HAP-1 (cell line): ENCODE data around the gene IFI30.

Experiments
- DNase-seq, 2 experiments: peaks; one replicate each; pipeline ENCODE4 v3.0.0-alpha.2; 2016 to 2020; ENCODE audit warnings: low spot score in 2 of 2
- H3K27me3 ChIP-seq: fragments of 250-450 bp; sonication (Bioruptor Pico); 2 replicates; pipeline ENCODE4 v1.5.1; 2020; ENCODE audit warnings: low read depth, mild to moderate bottlenecking, moderate library complexity
- H3K36me3 ChIP-seq: fragments of 250-450 bp; sonication (Bioruptor Pico); replicated peaks from 2 replicates; pipeline ENCODE4 v1.5.1; 2020; ENCODE audit warnings: mild to moderate bottlenecking
- H3K4me1 ChIP-seq: fragments of 250-450 bp; sonication (Bioruptor Pico); 2 replicates; pipeline ENCODE4 v1.5.1; 2020; ENCODE audit warnings: mild to moderate bottlenecking
- H3K4me3 ChIP-seq: fragments of 250-450 bp; sonication (Bioruptor Pico); 2 replicates; pipeline ENCODE4 v1.5.1; 2020; ENCODE audit warnings: mild to moderate bottlenecking, moderate library complexity
- H3K9me3 ChIP-seq: fragments of 250-450 bp; sonication (Bioruptor Pico); 2 replicates; pipeline ENCODE4 v1.5.1; 2020; ENCODE audit warnings: mild to moderate bottlenecking, moderate library complexity
- in situ Hi-C: fragments of 300-500 bp; cut with MboI; formaldehyde crosslinking; loops from 3 replicates; pipeline ENCODE4 v1.14.3; 2020; ENCODE audit warnings: low sequenced_read_pairs, inconsistent platforms, mixed read lengths

IFI30 gene

DNA sequence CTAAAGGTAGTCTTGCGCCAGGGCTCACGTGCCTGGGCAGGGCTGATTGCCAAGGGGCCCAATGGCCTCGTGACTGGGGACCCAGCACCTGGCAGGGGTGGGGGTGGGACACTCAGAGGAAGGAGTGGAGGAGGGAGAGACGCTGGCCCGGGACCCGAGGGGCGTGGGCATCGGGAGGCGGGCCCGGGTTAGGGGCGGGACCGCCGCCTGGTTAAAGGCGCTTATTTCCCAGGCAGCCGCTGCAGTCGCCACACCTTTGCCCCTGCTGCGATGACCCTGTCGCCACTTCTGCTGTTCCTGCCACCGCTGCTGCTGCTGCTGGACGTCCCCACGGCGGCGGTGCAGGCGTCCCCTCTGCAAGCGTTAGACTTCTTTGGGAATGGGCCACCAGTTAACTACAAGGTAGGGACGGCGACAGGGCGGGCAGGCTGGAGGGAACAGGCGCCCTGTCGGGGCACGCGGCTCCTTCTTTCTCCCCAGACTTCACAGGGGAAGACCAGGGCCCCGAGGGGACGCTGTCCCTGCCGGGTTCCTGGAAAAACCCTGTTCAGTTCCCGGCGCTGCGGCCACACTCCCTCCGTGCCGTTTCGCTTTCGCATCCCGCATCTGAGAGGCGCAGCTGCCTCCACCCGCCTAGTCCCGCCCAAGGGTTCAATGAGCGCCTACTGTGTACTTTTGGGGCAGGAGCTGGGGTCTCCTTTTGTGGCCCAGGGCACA lies at the start of gene IFI30:
Gene IFI30, plus strand, starts transcription at position 242 of the 717 bp plus-strand sequence. Its CDS starts 29 bp downstream, at position 271.
- Histone ChIP-seq H3K27me3 (no peaks in the 10 kb centered on the region), H3K36me3 (peaks cover 19% of the 10 kb centered on the region), H3K4me3 (peak within 1 kb of the TSS; percentile 57), H3K9me3 (no peaks in the 10 kb centered on the region), H3K4me1 (peaks cover 9% of the 10 kb centered on the region)
- in situ Hi-C loops = no loop called here
- peak; percentile 71 to 88 for DNase-seq

DNA sequence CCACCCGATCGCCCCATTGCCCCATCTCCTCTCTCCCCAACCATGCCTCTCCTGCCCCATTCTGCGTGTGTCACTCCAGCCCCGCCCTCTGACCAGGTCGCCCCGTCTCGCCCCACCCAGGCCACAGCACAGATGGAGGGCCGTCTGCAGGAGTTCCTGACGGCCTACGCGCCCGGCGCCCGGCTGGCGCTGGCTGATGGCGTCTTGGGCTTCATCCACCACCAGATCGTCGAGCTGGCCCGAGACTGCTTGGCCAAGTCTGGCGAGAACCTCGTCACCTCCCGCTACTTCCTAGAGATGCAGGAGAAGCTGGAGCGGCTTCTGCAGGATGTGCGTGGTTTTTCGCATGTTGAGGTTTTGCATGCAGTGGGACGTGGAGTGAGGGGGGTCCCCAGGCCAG lies 49.8 kb upstream of the IFI30 start:
- no peak for DNase-seq
- Histone ChIP-seq H3K4me1 (peaks cover 2% of the 10 kb centered on the region; the same call in 1 of the 2 replicates), H3K9me3 (no peaks in the 10 kb centered on the region), H3K36me3 (peaks cover 20% of the 10 kb centered on the region), H3K4me3 (no peak overlapping the region), H3K27me3 (no peaks in the 10 kb centered on the region)
- in situ Hi-C loops = no loop called here

DNA sequence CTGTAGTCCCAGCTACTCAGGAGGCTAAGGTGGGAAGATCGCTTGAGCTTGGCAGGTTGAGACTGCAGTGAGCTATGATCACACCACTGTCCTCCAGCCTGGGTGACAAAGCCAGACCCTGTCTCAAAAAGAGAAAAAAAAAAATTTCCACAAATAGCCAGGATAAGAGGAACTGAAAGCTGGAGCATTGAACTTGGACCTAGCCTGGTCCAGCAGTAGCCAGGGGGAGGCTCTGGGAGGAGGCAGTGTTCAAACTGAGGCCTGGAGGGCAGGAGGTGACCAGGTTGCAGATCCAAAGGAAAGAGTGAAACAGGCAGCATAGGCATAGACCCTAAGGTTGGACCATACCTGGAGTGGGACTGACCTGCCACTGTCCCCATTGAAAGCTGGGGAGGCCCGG lies 47.5 kb upstream of the IFI30 start:
- Histone ChIP-seq H3K4me1 (no peaks in the 10 kb centered on the region), H3K9me3 (no peaks in the 10 kb centered on the region), H3K4me3 (no peak overlapping the region), H3K36me3 (peaks cover 34% of the 10 kb centered on the region), H3K27me3 (no peaks in the 10 kb centered on the region)
- no peak for DNase-seq
- in situ Hi-C loops = no loop called here

DNA sequence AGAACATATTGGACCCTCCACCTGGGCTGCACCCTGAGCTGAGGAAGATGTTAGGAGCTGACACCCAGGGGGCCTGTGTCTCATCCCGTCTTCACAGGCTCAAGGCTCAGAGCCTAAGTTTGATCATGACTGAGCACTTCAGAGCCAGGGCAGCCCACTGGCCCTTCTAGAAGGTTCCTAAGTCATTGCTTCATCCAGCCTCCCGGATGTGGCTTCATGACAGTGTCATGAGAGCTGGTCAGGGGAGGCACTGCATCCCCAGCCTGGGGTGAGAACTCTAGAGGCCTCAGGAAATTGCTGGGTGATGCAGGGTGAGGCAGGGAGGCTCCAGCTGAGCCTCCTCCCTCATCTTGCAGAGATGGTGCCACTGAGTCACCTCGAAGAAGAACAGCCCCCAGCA lies 45.6 kb upstream of the IFI30 start:
- H3K36me3 ChIP-seq = peaks cover 40% of the 10 kb centered on the region
- in situ Hi-C loops = no loop called here
- H3K4me3 ChIP-seq = no peak overlapping the region
- no peak for DNase-seq
- H3K4me1 ChIP-seq = no peaks in the 10 kb centered on the region
- H3K9me3 ChIP-seq = no peaks in the 10 kb centered on the region
- H3K27me3 ChIP-seq = no peaks in the 10 kb centered on the region

DNA sequence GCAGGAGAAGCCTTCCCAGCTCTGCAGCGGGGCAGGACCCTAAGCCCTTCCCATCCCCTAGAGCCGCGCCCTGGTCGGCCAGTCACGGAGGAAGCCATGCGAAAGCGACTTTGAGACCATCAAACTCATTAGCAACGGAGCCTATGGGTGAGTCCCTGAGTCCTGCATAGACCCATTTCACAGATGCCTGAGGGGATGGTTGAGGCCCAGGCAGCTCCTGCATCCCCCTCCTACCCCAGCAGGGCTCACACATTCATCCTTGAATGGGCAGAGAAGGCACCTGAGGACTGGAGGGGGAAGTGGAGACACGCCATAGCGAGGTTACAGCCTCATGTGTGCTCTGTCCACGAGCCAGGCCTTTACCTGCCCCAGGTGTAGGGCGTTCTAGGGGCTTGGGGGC lies 44.8 kb upstream of the IFI30 start:
- no peaks in the 10 kb centered on the region for H3K27me3 ChIP-seq
- H3K36me3 ChIP-seq = peaks cover 41% of the 10 kb centered on the region
- in situ Hi-C loops = no loop called here

DNA sequence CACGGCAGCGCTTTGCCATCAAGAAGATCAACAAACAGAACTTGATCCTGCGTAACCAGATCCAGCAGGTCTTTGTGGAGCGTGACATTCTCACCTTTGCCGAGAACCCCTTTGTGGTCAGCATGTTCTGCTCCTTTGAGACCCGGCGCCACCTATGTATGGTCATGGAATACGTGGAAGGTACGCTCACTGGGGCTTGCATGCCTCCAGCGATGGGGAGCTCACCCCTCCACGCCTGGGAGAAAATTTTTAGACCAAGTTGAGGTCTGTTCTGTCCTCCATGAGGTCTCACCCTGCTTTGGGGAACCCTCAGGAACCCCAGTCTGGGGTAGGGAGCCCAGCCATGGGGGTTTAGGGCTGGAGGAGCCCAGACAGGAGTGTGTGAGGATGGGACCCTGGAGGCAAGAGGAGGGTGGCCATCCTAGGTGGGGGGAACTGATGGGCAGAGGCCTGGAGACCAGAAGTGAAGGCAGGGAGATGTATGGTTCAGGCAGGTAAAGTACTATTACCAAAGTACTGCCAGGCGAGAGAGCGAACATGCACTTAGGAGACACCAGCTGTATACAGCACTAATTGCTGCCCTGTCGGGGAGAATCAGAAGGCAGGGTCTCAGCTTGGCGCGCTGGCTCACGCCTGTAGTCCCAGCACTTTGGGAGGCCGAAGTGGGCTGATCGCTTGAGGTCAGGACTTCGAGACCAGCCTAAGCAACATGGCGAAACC lies 42.9 kb upstream of the IFI30 start:
- H3K9me3 ChIP-seq = no peaks in the 10 kb centered on the region
- H3K27me3 ChIP-seq = no peaks in the 10 kb centered on the region
- peaks cover 42% of the 10 kb centered on the region for H3K36me3 ChIP-seq
- no peaks in the 10 kb centered on the region for H3K4me1 ChIP-seq
- in situ Hi-C loops = no loop called here
- no peak for DNase-seq
- H3K4me3 ChIP-seq = no peak overlapping the region

More for the DNA sequence above, 44.8 kb upstream of the IFI30 start:
- DNase-seq = no peak
- no peak overlapping the region for H3K4me3 ChIP-seq
- no peaks in the 10 kb centered on the region for H3K4me1 ChIP-seq
- no peaks in the 10 kb centered on the region for H3K9me3 ChIP-seq

DNA sequence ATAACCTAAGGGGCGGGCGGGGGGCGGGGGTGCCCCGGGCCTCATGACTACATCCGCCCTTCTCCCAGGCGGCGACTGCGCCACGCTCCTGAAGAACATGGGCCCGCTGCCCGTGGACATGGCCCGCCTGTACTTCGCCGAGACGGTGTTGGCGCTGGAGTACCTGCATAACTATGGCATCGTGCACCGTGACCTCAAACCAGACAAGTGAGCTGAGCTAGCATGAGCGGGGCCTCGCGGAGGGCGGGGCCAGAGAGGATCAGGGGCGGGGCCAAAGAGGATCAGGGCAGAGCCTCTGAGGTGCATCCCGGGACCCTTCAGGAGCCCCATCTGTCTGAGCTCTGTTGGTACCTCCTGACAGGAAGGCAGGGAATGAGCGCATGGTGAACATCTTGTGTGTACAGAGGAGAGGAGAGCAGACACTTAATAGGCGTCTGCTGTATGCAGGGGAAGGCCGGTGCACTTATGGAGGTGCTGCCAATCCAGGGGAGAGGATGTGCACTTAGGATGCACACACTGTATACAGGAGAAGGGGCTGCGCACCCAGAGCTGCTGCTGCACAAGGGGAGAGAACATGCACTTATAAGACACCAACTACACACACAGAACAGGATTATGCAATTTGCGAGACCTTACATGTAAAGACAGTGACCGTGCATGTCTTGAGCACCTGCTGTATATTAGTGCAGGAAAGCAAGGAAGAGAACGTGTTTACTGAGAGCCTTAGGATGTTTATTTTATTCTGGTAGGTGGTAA lies 41.6 kb upstream of the IFI30 start:
- peaks cover 38% of the 10 kb centered on the region for H3K36me3 ChIP-seq
- peak in 1 of 2 experiments; percentile 67 for DNase-seq
- H3K4me1 ChIP-seq = no peaks in the 10 kb centered on the region
- no peaks in the 10 kb centered on the region for H3K9me3 ChIP-seq
- H3K27me3 ChIP-seq = no peaks in the 10 kb centered on the region
- in situ Hi-C loops = no loop called here
- H3K4me3 ChIP-seq = no peak overlapping the region

DNA sequence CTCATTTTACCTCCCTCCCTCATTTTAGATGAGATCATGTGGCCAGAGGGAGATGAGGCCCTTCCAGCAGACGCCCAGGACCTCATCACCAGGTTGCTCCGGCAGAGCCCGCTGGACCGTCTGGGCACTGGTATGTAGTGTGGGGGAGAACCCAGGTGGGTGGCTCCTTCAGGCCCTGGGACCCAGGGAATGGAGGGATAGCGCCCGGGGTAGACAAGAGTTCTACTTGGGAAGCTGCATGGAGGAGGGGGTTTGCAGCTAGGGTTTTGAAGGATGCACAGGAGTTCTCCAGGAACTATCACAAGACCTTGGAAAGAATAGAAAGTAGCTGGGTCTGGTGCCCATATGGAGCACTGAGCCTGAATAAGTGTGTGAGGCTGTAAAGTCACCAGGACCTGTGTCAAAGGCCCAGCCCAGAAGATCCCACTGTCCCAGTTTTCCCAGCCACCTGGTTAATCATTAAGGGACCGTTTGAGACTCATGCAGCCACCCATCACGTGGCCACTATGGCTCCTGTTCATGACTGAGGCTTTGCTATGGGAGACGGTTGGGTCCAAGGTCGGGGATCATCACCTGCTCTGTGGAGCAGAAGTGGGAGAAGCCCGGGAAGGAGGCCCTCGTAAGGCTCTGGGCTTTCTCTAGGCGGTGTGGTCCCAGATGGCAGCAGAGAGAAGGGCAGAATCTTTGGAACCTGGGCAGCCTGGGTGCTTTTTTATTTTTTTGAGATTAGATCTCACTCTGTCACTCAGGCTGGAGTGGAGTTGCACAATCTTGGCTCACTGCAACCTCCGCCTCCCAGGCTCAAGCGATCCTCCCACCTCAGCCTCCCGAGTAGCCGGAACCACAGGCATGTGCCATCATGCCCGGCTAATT lies 37.7 kb upstream of the IFI30 start:
- Histone ChIP-seq H3K4me1 (no peaks in the 10 kb centered on the region), H3K27me3 (no peaks in the 10 kb centered on the region), H3K9me3 (no peaks in the 10 kb centered on the region), H3K4me3 (no peak overlapping the region), H3K36me3 (peaks cover 42% of the 10 kb centered on the region)
- no peak for DNase-seq
- in situ Hi-C loops = no loop called here

DNA sequence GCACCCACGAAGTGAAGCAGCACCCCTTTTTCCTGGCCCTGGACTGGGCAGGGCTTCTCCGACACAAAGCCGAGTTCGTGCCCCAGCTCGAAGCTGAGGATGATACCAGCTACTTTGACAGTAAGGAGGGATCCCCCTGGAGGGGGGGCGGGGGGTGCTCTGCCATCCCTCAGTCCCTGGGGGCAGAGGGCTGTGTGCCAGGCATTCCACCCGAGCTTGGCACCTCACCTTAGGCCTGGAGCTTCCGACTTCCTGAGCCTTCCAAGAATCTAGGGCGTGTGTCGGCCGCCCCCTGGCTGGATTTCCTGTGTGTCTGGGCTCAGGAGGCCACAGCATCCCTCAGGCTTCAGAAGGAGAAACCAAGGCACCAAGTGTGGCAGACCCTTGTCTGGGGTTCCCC lies 36.4 kb upstream of the IFI30 start:
- in situ Hi-C loops = no loop called here

DNA sequence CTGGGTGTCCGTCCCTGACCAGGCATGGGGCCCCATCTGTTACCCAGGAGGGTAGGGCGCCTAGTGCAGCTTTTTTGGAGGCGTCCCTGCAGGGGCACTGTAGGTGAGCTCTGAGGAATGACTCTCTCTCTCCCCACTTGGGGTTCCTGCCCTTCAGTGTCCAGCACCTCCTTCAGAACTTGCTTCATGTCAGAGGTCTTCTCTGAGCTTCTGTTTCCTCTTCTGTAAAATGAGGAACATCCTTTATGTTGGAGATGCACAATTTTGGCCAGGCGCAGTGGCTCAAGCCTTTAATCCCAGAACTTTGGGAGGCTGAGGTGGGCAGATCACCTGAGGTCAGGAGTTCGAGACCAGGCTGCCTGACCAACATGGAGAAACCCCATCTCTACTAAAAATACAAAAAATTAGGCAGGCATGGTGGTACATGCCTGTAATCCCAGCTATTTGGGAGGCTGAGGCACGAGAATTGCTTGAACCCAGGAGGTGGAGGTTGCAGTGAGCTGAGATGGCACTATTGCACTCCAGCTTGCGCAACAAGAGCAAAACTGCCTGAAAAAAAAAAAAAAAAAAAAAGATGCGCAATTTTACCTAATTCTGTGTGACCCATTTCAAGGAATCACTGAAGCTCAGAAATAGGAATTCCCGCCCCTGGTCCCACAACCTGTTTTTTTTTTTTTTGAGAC lies 35.8 kb upstream of the IFI30 start:
- in situ Hi-C loops = no loop called here
- H3K9me3 ChIP-seq = no peaks in the 10 kb centered on the region
- H3K4me1 ChIP-seq = no peaks in the 10 kb centered on the region
- H3K27me3 ChIP-seq = no peaks in the 10 kb centered on the region
- no peak for DNase-seq
- peaks cover 38% of the 10 kb centered on the region for H3K36me3 ChIP-seq
- no peak overlapping the region for H3K4me3 ChIP-seq

More for the DNA sequence above, 36.4 kb upstream of the IFI30 start:
- Histone ChIP-seq H3K36me3 (peaks cover 43% of the 10 kb centered on the region), H3K4me1 (no peaks in the 10 kb centered on the region), H3K4me3 (no peak overlapping the region), H3K27me3 (no peaks in the 10 kb centered on the region), H3K9me3 (no peaks in the 10 kb centered on the region)
- no peak for DNase-seq

DNA sequence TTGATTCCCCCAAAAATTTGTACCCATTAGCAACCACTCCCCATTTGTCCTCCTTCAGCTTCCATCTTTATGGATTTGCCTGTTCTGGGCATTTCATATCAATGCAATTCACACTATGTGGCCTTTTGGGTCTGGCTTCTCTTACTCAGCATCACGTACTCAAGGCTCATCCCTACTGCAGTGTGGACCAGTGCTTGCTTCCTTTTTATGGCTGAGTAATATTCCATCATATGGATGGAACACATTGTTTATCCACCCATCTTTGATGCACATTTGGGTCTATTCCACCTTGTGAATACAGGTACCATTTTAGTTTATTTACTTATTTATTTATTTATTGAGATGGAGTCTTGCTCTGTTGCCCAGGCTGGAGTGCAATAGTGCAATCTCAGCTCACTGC lies 33.1 kb upstream of the IFI30 start:
- DNase-seq = no peak
- H3K27me3 ChIP-seq = no peaks in the 10 kb centered on the region
- no peaks in the 10 kb centered on the region for H3K4me1 ChIP-seq
- in situ Hi-C loops = no loop called here
- no peak overlapping the region for H3K4me3 ChIP-seq
- no peaks in the 10 kb centered on the region for H3K9me3 ChIP-seq
- H3K36me3 ChIP-seq = peaks cover 39% of the 10 kb centered on the region

DNA sequence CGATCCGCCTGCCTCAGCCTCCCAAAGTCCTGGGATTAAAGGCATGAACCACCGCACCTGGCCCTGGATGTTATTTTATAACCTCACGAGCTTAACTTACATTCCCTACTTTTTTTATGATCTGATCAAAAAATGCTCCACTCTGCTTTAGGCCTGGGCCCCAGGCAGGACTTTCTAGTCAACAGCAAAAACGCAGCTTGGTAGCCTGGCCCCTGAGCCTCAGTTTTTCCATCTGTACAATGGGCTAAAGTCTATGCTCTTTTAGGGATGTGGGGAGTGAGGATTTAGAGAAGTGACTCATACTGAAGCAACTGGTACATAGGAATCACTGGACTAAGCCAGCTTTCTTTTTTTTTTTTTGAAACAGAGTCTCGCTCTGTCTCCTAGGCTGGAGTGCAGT lies 32.6 kb upstream of the IFI30 start:
- Histone ChIP-seq H3K4me1 (no peaks in the 10 kb centered on the region), H3K27me3 (no peaks in the 10 kb centered on the region), H3K36me3 (peaks cover 44% of the 10 kb centered on the region), H3K4me3 (no peak overlapping the region), H3K9me3 (no peaks in the 10 kb centered on the region)
- no peak for DNase-seq
- in situ Hi-C loops = no loop called here

DNA sequence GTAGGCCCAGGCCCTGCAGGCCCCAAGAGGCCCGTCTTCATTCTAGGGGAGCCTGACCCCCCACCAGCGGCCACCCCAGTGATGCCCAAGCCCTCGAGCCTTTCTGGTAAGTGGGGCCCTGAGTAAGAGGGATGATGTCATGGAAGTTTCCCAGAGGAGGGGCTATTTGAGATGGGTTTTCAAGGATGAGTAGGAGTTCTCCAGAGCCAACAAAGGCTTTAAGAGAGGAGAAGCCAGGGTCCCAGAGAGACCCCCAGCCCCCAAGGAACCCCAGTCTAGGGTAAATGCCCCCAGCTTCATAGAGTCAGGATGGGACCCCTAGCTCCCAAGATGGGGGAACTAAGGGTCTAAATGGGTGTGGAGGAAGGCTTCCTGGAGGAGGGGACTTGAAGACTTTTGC lies 29.7 kb upstream of the IFI30 start:
- in situ Hi-C loops = no loop called here
- Histone ChIP-seq H3K27me3 (no peaks in the 10 kb centered on the region), H3K4me1 (no peaks in the 10 kb centered on the region), H3K9me3 (no peaks in the 10 kb centered on the region), H3K36me3 (peaks cover 41% of the 10 kb centered on the region), H3K4me3 (no peak overlapping the region)
- no peak for DNase-seq
